ENCODE measurements around the gene TOMM34.

Gene TOMM34

GRCh38 chr20:44921447-44921846 is 38.8 kb downstream of the TOMM34 start:
- Histone ChIP-seq H3K27ac (ENCODE audit: low read length) (no peak overlapping the region), H3K9me3 (ENCODE audit: insufficient read depth, low read depth, low read length) (no peaks in the 10 kb centered on the region), H3K36me3 (ENCODE audit: insufficient read depth, low read depth, low read length) (peaks cover 77% of the 10 kb centered on the region), H3K4me1 (ENCODE audit: insufficient read depth, low read length) (no peaks in the 10 kb centered on the region), H3K9ac (ENCODE audit: low read depth, low read length) (no peak overlapping the region), H3K27me3 (ENCODE audit: insufficient read depth, low read length) (no peaks in the 10 kb centered on the region), H3K4me3 (ENCODE audit: low read length) (no peak overlapping the region)

- H3K27me3 ChIP-seq (ENCODE audit: insufficient read depth, low read length) = no peaks in the 10 kb centered on the region
- no peak overlapping the region for H3K4me3 ChIP-seq (ENCODE audit: low read length)
- no peak overlapping the region for H3K9ac ChIP-seq (ENCODE audit: low read depth, low read length)
- no peak overlapping the region for H3K27ac ChIP-seq (ENCODE audit: low read length)
- no peaks in the 10 kb centered on the region for H3K4me1 ChIP-seq (ENCODE audit: insufficient read depth, low read length)
- H3K36me3 ChIP-seq (ENCODE audit: insufficient read depth, low read depth, low read length) = peaks cover 78% of the 10 kb centered on the region
- H3K9me3 ChIP-seq (ENCODE audit: insufficient read depth, low read depth, low read length) = no peaks in the 10 kb centered on the region
Measured at GRCh38 chr20:44918761-44919160, 41.4 kb downstream of the TOMM34 start.

- peaks cover 78% of the 10 kb centered on the region for H3K36me3 ChIP-seq (ENCODE audit: insufficient read depth, low read depth, low read length)
- H3K27ac ChIP-seq (ENCODE audit: low read length) = no peak overlapping the region
- H3K4me1 ChIP-seq (ENCODE audit: insufficient read depth, low read length) = no peaks in the 10 kb centered on the region
- H3K4me3 ChIP-seq (ENCODE audit: low read length) = no peak overlapping the region
- no peaks in the 10 kb centered on the region for H3K27me3 ChIP-seq (ENCODE audit: insufficient read depth, low read length)
- no peaks in the 10 kb centered on the region for H3K9me3 ChIP-seq (ENCODE audit: insufficient read depth, low read depth, low read length)
- H3K9ac ChIP-seq (ENCODE audit: low read depth, low read length) = no peak overlapping the region
Measured at GRCh38 chr20:44918342-44918741, 41.9 kb downstream of the TOMM34 start.

GRCh38 chr20:44917399-44917798 is 42.8 kb downstream of the TOMM34 start:
- H3K4me3 ChIP-seq (ENCODE audit: low read length) = no peak overlapping the region
- no peaks in the 10 kb centered on the region for H3K4me1 ChIP-seq (ENCODE audit: insufficient read depth, low read length)
- no peaks in the 10 kb centered on the region for H3K9me3 ChIP-seq (ENCODE audit: insufficient read depth, low read depth, low read length)
- H3K9ac ChIP-seq (ENCODE audit: low read depth, low read length) = no peak overlapping the region
- H3K27ac ChIP-seq (ENCODE audit: low read length) = no peak overlapping the region
- no peaks in the 10 kb centered on the region for H3K27me3 ChIP-seq (ENCODE audit: insufficient read depth, low read length)
- peaks cover 78% of the 10 kb centered on the region for H3K36me3 ChIP-seq (ENCODE audit: insufficient read depth, low read depth, low read length)

GRCh38 chr20:44916586-44916985 is 43.6 kb downstream of the TOMM34 start:
- Histone ChIP-seq H3K27ac (ENCODE audit: low read length) (no peak overlapping the region), H3K36me3 (ENCODE audit: insufficient read depth, low read depth, low read length) (peaks cover 78% of the 10 kb centered on the region), H3K4me1 (ENCODE audit: insufficient read depth, low read length) (peaks cover 5% of the 10 kb centered on the region; the same call in 1 of the 2 replicates), H3K9ac (ENCODE audit: low read depth, low read length) (no peak overlapping the region), H3K4me3 (ENCODE audit: low read length) (no peak overlapping the region), H3K27me3 (ENCODE audit: insufficient read depth, low read length) (no peaks in the 10 kb centered on the region), H3K9me3 (ENCODE audit: insufficient read depth, low read depth, low read length) (no peaks in the 10 kb centered on the region)

GRCh38 chr20:44914924-44915323 is 45.3 kb downstream of the TOMM34 start:
- Histone ChIP-seq H3K9me3 (ENCODE audit: insufficient read depth, low read depth, low read length) (no peaks in the 10 kb centered on the region), H3K9ac (ENCODE audit: low read depth, low read length) (no peak overlapping the region), H3K27ac (ENCODE audit: low read length) (no peak overlapping the region), H3K4me3 (ENCODE audit: low read length) (no peak overlapping the region), H3K36me3 (ENCODE audit: insufficient read depth, low read depth, low read length) (peaks cover 71% of the 10 kb centered on the region), H3K27me3 (ENCODE audit: insufficient read depth, low read length) (no peaks in the 10 kb centered on the region), H3K4me1 (ENCODE audit: insufficient read depth, low read length) (peaks cover 5% of the 10 kb centered on the region; the same call in 1 of the 2 replicates)

- Histone ChIP-seq H3K27ac (ENCODE audit: low read length) (no peak overlapping the region), H3K4me3 (ENCODE audit: low read length) (no peak overlapping the region), H3K36me3 (ENCODE audit: insufficient read depth, low read depth, low read length) (peaks cover 63% of the 10 kb centered on the region), H3K9me3 (ENCODE audit: insufficient read depth, low read depth, low read length) (no peaks in the 10 kb centered on the region), H3K4me1 (ENCODE audit: insufficient read depth, low read length) (peaks cover 9% of the 10 kb centered on the region; the same call in 1 of the 2 replicates), H3K27me3 (ENCODE audit: insufficient read depth, low read length) (no peaks in the 10 kb centered on the region), H3K9ac (ENCODE audit: low read depth, low read length) (no peak overlapping the region)
Measured at GRCh38 chr20:44912189-44912588, 48.0 kb downstream of the TOMM34 start.

- peak overlapping the region; percentile 5; the same call in 1 of the 2 replicates for H3K4me3 ChIP-seq (ENCODE audit: low read length)
- no peak overlapping the region for H3K9ac ChIP-seq (ENCODE audit: low read depth, low read length)
- no peak overlapping the region for H3K27ac ChIP-seq (ENCODE audit: low read length)
Measured at GRCh38 chr20:44911264-44911921, 48.8 kb downstream of the TOMM34 start.

GRCh38 chr20:44910690-44911262 is 49.4 kb downstream of the TOMM34 start:
- Histone ChIP-seq H3K9me3 (ENCODE audit: insufficient read depth, low read depth, low read length) (no peaks in the 10 kb centered on the region), H3K27me3 (ENCODE audit: insufficient read depth, low read length) (no peaks in the 10 kb centered on the region), H3K27ac (ENCODE audit: low read length) (no peak overlapping the region), H3K4me3 (ENCODE audit: low read length) (peak overlapping the region; percentile 76), H3K4me1 (ENCODE audit: insufficient read depth, low read length) (peaks cover 9% of the 10 kb centered on the region; the same call in 1 of the 2 replicates), H3K9ac (ENCODE audit: low read depth, low read length) (peak overlapping the region; percentile 77; the same call in 1 of the 2 replicates), H3K36me3 (ENCODE audit: insufficient read depth, low read depth, low read length) (peaks cover 64% of the 10 kb centered on the region)

More at GRCh38 chr20:44911264-44911921, 48.8 kb downstream of the TOMM34 start:
- Histone ChIP-seq H3K27me3 (ENCODE audit: insufficient read depth, low read length) (no peaks in the 10 kb centered on the region), H3K36me3 (ENCODE audit: insufficient read depth, low read depth, low read length) (peaks cover 63% of the 10 kb centered on the region), H3K9me3 (ENCODE audit: insufficient read depth, low read depth, low read length) (no peaks in the 10 kb centered on the region), H3K4me1 (ENCODE audit: insufficient read depth, low read length) (peaks cover 9% of the 10 kb centered on the region; the same call in 1 of the 2 replicates)

GRCh38 chr20:44909872-44910689 is 50.1 kb downstream of the TOMM34 start, which contains the start of gene PABPC1L:
PABPC1L (plus strand) TSS chr20:44910060; CDS start chr20:44910144, 84 bp downstream.
- Histone ChIP-seq H3K9me3 (ENCODE audit: insufficient read depth, low read depth, low read length) (no peaks in the 10 kb centered on the region), H3K27ac (ENCODE audit: low read length) (no peak within 1 kb of the TSS), H3K36me3 (ENCODE audit: insufficient read depth, low read depth, low read length) (peaks cover 68% of the 10 kb centered on the region), H3K27me3 (ENCODE audit: insufficient read depth, low read length) (no peaks in the 10 kb centered on the region), H3K4me3 (ENCODE audit: low read length) (peak within 1 kb of the TSS; percentile 76), H3K9ac (ENCODE audit: low read depth, low read length) (peak within 1 kb of the TSS; percentile 77), H3K4me1 (ENCODE audit: insufficient read depth, low read length) (peaks cover 9% of the 10 kb centered on the region; the same call in 1 of the 2 replicates)

- no peaks in the 10 kb centered on the region for H3K27me3 ChIP-seq (ENCODE audit: insufficient read depth, low read length)
- peaks cover 9% of the 10 kb centered on the region; the same call in 1 of the 2 replicates for H3K4me1 ChIP-seq (ENCODE audit: insufficient read depth, low read length)
- peak overlapping the region; percentile 50; the same call in 1 of the 2 replicates for H3K9ac ChIP-seq (ENCODE audit: low read depth, low read length)
- H3K9me3 ChIP-seq (ENCODE audit: insufficient read depth, low read depth, low read length) = no peaks in the 10 kb centered on the region
- peak overlapping the region; percentile 76 for H3K4me3 ChIP-seq (ENCODE audit: low read length)
- peaks cover 68% of the 10 kb centered on the region for H3K36me3 ChIP-seq (ENCODE audit: insufficient read depth, low read depth, low read length)
- no peak overlapping the region for H3K27ac ChIP-seq (ENCODE audit: low read length)
Measured at GRCh38 chr20:44908987-44909871, 51.0 kb downstream of the TOMM34 start.

Measured in iPS-20b (cell line).